Activated T-cell treated with anti-CD3 and anti-CD28 coated beads for 24 hours (primary cell): ENCODE data around the gene MAN2A1.

ENCODE experiments used
- DNase-seq: peaks from one replicate; pipeline ENCODE4 v3.0.0-alpha.2; 2020; ENCODE audit warnings: low read depth

The MAN2A1 gene

DNA sequence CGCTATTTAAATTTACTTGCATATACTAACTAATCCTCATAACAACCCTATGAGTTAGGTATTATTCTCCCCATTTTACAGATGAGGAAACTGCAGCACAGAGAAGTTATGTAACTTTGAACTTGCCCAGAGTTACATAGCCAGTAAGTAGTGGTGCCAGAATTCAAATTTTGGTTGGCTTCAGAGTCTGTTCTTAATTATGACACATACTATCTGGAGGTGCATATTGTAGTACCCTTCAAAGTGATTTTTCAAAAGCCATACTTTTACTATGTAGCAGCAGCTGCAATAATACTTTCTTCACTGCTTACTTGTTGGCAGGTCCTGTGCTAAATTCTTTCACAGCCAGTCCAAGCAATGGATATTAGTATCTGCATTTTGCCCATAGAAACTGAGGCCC is 16.4 kb downstream of the MAN2A1 start:
- DNase-seq = no peak

DNA sequence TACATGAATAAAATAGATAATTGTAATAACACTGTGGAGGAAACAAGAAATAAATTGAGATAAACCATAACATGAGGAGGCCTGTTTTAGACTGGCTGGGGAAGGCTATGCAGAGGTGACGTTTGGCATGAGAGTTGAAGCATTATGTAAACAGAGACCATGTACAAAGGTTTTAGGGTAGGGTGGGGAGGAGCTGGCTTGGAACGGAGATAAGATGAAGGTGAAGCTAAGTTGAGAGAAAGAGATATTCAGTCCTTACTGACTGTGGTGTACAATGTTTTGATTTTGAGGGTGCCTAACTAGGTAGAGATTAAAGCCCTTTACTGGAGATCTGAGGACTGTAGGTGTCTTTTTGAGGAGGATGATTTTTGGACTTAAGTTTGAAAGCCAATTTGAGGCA is 17.8 kb downstream of the MAN2A1 start:
- DNase-seq = no peak

DNA sequence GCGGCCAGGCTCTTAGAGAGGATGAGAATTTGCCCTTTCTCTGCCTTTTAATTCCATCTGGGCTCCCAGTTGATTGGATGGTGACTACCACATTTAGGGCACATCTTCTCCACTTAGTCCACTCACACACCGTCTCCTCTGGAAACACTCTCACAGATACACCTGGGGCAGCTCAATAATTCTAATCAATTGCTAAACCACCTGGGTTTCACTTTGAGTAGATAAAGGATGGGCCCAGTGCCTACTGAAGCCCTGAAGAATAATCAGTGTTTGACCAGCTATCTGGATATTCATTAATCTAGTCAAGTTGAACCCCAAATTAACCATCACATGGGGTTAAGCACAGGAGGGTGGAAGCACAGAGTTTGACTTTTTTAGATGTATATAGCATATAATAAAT is 19.1 kb downstream of the MAN2A1 start:
- DNase-seq = no peak

DNA sequence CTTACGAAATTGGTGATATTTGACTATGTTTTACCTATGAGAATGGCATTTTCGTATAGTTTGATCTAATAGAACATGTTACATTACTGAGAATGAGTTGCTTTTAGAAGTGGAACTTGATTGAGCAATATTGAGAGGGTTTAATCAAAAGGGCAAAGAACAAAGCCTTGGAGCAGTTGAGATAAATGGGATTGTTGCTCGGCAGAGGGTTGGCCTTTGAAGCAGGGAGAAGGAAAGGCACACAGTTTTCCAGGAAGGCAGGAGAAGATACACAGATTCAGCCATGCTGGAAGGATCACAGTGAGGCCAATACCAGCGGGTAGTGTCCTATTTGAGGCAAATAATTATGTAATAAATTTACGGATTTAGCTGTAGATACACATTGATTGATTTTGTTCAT is 19.5 kb downstream of the MAN2A1 start:
- DNase-seq = no peak

DNA sequence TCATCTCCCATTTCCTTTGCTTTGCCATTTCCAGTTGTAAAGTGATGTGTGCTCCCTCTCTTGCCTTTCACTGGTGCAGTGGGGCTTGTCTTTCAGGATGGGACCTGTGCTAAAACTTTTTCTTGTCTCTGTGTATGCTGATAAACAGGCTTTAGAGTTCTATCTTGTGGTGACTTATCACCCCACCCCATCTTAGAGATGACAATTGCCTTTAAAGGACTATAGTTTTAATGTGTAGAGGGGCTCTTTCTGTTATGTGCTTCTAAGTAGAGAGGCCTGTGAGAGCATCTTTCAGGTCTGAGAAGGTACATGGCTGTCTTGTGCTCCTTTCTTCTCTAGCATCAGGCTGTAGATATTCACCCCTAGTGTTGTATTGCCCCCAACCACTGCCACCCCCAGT is 21.9 kb downstream of the MAN2A1 start:
- DNase-seq = no peak

DNA sequence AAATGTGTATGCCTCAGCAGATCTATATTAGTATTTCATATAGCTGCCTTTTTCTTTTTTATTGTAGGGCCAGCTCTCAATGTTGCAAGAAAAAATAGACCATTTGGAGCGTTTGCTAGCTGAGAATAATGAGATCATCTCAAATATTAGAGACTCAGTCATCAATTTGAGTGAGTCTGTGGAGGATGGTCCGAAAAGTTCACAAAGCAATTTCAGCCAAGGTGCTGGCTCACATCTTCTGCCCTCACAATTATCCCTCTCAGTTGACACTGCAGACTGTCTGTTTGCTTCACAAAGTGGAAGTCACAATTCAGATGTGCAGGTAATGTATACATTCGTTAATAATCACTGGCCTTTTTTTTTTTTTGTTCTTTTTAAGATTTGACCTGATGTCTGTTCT is 23.7 kb downstream of the MAN2A1 start:
- no peak for DNase-seq

DNA sequence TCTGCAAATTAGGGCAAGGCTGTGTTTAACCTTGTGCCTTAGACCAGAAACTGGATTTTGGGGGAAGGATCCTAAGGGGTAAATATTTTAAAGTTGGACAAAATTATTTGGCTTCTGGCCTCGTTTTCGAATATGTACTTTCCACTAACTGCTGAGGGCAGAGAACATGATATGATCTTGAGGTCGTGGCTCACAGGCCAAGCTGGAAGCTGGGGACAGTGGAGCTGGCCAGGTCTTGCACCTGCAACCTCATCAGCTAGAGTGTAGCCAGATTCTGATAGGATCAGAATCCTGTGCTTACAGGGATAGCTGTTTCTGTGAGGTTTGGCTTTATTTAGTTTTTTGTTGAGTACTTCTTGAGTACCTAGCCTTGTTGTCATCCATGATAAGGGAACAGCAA is 24.9 kb downstream of the MAN2A1 start:
- no peak for DNase-seq

DNA sequence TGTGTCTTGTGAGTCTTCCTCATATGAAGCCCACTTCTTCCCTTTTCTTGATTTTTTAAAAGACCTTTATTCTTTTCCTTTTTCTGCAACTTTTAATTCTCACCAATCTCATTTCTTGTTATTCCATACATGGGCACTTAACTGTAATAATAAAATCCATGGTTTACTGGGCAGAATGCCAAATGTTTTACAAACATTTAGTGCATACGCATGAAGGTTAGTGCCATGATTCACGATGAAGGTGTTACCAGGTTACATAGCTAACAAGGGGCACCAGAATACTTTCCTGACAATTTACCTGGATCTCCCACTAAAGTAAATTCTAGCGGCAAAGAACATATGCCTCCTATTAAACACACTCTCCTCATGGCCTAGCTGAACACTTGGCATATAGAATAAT is 28.5 kb downstream of the MAN2A1 start:
- no peak for DNase-seq

DNA sequence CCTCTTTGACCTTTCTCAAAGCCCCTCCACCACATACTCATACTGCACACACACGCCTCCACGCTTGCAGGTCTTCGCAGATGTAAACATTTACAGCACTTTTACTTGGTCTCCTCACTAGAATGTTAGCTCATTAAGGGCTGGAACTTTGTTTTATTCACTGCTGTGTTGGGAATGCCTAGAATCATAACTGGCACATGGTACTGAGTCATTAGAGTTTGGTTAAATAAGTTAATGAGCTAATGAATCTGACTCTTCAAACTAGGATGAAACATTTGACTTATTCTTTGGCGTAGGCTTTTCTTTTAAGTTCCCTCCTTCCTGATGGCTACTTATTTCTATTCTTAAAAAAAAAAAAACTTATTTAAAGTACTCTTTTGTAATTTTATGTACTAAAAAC is 28.9 kb downstream of the MAN2A1 start:
- DNase-seq = no peak

DNA sequence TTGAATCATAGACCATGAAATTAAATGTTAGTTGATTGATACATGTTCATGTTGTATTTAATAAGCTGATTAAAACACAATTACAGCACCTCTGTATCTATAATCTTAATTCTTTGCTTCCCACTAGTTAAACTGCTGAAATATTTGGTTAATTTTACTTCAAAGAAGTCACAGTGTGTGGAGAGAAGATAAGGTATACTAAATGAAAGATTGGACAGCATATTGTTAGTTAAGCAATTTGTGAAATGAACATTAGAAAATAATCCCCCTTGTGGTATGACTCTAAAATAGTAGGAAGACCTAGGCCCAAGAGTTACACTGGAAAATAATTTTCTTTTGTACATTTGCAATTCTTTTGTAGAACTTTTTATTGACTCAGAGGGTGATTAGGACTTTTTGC is 30.3 kb downstream of the MAN2A1 start:
- no peak for DNase-seq

DNA sequence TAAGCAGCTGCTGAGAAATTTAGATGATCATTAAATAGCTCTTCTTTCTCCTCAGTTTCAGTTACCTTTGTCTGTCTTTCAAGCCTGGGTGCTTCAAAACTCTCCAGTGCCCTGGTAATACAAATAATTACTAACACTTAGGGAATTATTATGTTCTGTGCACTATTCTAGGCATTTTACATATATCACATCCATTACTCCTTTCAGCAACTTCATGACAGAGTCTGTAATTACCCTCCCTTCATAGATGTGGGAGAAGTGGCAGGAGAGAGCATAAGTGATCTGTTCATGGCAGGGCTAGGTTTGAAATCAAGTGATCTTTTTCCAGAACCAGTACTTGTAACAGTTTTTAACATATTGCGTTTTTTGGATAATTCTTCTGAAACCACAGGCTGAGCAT is 32.0 kb downstream of the MAN2A1 start:
- no peak for DNase-seq

DNA sequence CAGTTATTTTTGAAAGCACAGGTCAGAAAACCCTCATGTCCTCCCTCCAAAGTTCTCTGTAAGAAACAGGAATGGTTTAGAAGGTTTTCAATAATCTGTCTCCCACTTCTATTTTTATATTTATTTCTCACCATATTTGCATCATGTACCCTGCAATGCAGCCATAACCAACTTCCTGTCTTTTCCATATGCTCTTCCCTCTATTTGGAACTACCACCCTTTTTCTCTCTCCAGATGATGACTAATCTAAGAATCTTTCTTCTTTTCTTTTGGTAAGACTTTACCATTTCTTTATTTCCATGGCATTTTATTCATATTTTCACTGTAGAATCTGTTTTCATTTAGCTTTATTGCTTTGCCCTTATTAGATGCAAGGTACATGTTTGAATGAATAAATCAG is 33.9 kb downstream of the MAN2A1 start:
- no peak for DNase-seq

DNA sequence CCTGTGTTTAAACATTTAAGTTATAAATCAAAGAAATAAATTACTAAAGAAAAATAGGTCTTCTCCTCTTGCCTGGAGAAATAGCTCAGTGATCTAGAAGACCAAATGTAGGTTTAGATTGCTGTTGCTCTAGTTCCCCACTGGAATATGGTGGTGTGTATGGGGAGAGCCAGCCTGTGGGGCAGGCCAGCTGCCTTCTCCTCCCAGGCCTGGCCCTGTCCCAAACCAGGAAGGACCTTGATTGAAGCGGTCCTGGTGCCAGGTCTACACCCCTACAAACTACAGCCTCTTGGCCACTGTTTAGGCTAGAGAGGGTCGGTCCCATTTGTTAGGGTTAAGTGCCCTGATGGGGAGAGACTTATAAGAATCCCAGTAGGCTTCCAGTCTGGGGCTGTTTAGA is 35.4 kb downstream of the MAN2A1 start:
- no peak for DNase-seq

DNA sequence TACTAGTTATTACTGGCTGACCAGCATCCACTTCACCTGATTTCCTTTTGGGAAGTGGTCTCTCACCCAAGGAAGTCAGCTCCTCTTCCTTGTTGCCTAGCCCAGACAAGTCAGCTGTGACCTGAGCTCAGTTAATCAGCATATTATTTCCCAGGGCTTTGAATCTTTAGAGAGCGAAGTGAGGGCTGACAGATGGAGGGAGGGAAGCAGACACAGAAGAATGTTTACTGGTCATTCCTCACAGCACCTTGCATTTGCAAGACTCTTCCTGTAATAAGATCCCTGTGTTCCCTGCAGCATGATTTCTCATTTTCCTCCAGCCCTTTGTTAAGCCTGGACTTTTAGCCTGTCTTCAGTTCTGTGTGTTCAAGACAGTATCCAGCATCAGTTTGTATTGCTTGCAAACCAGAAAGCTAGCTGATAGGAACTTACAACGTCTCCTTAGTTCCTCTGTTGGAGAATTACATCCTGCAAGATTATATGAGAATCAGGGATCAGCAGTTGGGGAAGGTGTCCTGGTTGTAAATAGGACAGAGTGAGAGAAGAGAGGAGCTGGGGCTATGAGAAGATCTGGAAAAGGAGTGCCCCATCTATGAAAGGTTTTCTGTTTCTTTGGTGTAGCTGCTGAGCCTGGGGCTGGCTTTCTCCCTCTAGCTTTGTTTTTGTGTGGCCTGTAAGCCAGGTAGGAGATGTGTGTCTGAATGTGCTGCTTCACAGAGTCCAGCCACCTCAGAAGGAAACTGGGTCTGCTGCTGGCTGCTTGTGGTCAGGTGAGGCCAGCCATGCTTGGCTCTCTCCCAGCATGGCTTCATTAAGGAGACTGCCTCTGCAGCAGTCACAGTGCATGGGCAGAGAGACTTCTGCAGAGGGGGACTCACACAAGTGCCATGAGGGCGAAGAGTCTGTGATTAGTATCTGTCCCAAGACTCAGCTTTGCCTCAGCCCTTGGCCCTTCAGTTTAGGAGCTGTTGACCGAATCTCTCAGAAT is 50.3 kb downstream of the MAN2A1 start:
- no peak for DNase-seq

DNA sequence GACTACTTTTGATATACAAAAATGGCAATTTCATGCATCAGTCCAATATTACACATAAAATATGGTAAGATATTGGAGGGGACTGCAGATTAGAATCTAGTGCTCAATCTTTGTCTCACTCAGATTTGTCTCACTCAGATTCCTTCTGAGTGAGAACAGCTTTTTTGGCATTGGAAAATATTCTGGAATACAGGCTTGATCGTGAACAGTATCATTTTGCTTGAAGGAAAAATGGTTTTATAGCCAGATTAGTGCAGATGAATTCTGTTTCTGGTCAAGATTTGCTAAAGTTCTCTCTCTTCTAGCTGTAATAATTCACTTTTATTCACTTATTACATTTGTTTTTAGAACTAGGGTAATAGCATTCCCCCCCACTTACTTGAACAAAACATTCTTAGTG is 51.2 kb downstream of the MAN2A1 start:
- DNase-seq = no peak

DNA sequence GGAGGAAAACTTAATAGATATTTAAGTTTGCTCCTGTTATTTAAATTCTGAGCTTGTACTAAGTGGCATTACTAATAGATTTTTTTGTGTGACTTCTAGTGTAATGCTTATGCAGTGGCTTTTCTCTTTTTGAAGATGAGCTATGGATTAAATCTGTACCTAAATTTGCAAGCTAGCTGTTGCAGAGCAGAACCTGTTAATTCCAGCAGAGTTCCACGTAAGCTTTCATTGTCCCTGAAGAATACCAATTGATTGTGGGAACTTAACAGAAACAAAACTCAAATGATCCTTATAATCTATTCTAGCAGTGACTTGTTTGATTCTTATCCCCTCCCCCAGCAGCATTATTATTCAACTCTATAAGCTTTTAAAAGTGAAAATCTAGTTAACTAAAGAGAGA is 51.7 kb downstream of the MAN2A1 start:
- no peak for DNase-seq

DNA sequence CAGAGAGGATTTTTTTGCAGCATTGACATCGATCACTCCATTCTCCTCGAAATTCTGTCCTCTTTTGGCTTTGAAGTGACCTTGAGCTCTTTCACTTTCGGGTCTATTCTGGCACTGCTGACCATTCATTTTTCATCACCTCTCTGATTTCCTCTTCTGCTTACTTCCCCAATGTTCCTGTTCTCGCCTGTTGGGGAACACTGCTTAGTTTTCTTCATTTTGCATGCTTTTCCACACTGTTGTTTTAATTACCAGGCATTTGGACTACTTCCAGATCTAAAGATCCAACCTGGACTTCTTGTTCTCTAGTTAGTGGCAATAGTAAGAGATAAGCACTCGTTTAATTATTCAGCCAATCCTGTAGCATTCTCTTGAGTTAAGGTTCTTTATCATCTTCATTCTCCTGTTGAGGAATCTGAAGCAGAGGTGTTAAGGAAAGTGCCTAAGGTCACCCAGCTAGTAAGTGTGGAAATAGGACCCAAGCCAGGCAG is 53.4 kb downstream of the MAN2A1 start:
- DNase-seq = no peak

DNA sequence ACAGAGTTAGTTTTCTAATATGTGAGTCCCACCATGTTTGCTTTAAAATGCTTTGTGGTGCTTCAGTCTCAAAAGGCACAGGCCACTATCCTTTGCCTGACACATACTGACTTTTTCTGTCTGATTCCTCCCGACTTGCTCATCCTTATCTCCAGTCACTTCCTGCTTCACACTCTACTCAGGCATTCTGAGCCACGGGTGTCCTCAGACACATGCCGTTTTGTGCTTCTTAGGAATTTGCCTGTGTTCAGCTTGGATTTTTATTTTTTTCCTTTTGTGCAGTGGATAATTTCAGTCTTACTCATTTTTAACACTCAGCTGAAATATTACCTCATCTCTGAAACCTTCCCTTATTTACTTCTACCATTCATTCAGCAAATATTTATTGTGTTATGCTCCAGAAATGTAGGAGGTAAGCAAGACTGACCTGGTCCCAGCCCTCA is 54.1 kb downstream of the MAN2A1 start:
- no peak for DNase-seq

DNA sequence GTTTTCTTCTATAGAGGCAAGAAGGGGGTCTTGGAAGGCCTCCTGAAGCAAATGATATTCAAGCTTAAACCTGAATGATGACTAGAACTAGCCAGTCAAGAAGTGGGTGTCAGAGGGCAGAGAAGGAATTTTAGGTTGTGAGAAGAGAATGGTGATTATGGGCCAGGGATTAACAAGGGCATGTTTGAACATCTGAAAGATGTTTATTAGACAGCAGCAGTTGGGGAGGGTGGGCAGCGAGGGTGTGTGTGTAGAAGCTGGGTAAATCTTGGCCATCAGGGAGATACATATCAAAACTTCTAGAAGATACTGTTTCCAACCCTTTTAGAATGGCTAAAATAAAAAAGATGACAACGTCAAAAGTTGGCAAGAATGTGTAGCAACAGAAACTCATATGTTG is 54.5 kb downstream of the MAN2A1 start:
- DNase-seq = no peak

DNA sequence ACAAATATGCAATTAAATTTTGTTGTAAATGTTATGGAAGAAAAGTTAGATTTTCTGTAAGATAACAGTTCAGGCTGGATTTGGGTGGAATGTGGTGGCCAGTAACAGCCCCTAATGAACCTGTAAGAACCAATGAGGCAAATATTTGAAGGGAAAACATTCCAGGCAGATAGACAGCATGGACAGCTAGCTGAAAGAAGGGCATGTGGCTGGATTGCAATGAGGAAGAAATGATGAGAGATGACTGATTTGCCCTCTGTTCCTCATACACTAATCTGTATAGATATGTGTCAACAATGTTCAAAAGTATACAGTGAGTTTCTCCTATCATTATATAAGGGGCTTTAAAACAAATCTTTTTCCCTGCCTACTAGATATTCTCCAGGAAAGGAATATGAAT is 58.8 kb downstream of the MAN2A1 start:
- DNase-seq = no peak

DNA sequence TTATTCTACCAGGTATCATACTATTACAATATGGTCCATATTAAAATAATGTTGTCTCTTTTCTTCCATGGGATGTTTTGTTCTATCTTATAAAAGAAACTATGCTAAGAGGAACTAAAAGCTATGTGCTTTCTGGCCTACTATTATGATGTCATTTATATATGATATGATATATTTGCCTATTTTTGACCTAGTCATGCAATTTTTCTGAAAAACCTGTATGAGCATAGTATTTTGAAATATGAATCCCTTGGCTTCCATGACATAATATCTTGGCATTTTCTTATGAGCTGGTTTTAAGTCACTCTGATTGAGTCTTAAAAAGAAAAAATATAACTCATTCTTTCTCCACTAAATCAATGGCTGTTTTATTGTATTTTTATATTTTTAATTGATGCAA is 60.7 kb downstream of the MAN2A1 start:
- no peak for DNase-seq

DNA sequence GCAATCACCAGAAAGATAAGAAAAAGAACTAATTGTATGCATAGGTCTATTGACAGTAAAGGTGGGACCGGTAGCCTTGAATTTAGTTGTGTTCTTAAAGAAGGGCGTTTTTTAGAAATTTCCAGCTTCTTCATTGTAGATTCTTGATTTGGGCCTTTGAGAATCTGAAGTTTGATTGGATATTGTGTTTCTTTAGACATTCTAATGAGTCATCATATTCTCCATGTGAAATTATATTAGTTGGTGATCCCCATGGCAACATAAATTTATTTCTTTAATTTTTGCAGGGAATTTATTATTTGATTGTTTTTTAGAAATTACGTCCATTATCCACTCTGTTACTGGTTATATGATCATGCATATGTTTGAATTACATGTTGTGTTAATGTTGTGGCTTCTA is 63.6 kb downstream of the MAN2A1 start:
- DNase-seq = no peak

DNA sequence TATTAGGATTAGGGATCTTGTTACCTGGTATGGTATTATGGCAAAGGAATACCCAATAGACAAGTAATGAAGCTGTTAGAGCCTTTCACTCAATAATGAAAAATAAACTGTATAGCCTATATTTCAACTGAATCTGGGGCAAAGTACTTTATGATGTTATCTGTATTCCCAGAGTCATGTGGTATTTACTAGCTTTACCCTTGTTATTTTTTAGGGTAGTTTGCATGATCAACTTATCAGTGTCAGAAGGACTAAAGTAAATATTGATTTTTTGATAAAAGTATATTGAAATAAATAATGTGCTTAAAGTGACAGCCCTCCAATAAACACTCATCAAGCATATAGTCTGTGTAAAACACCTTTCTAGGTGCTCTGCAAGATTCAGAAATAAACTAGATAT is 64.6 kb downstream of the MAN2A1 start:
- no peak for DNase-seq

DNA sequence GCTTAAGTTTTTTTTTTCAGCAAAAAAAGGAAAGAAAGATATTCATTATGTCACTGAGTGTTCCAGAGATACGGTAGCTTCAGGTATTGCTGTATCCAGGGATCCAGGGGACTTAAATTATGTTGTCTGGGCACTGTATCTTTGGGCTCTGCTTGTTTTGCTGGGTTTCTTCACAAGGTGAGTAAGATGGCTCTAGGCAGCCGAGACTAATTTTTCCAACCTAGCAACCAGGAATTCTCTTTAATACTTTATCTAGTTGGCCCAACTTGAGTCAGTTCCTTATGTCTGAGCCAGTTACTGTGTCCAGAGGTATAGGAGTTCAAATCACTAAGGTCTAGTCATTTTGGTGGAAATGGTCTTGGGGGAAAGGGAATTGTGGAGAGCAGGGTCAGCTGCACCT is 66.0 kb downstream of the MAN2A1 start:
- DNase-seq = no peak
